ENCODE data around the gene CPXM2.

Gene CPXM2

DNA sequence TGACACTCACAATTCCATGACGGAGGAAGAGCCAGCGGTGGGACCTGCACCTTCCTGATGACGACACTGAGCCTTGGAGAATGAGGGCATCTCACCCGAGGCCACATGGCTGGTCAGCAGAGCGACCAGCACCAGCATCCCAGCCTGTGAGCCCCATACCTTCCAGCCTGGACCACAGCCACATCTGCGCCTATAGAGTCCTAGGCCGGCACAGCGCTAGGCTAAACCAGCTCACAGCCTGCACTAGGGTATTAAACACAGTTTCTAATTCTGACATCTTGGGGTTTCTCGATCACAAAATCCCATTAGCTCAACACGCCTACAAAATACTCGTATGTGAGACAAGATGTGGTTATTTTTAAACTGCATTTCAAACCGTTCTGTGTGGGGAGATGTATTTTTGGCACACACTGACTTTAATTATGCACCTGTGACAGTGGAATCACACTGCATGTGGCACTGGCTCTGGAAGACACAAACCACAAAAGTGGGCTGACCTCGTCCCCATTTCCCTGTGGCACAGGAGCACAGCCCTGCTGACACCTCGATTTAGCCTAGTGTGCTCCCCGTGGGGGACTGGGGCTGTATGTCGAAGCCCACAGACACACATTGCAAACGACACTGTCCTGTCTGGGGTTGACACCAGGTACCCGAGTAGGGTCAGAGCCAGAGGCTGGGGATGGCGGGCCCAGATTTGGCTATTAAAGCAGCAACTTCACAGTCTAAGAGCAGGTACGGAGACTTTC lies 32.5 kb downstream of the CPXM2 start:
- Histone ChIP-seq H3K9me3 (ENCODE audit: severe bottlenecking) (no peaks in the 10 kb centered on the region), H3K4me3 (ENCODE audit: low read depth, low read length) (no peak overlapping the region), H3K27ac (no peak overlapping the region), H3K27me3 (ENCODE audit: insufficient read depth, low read depth, severe bottlenecking) (peaks cover 94% of the 10 kb centered on the region), H3K36me3 (no peaks in the 10 kb centered on the region)
- TF ChIP-seq, protein P1, sequence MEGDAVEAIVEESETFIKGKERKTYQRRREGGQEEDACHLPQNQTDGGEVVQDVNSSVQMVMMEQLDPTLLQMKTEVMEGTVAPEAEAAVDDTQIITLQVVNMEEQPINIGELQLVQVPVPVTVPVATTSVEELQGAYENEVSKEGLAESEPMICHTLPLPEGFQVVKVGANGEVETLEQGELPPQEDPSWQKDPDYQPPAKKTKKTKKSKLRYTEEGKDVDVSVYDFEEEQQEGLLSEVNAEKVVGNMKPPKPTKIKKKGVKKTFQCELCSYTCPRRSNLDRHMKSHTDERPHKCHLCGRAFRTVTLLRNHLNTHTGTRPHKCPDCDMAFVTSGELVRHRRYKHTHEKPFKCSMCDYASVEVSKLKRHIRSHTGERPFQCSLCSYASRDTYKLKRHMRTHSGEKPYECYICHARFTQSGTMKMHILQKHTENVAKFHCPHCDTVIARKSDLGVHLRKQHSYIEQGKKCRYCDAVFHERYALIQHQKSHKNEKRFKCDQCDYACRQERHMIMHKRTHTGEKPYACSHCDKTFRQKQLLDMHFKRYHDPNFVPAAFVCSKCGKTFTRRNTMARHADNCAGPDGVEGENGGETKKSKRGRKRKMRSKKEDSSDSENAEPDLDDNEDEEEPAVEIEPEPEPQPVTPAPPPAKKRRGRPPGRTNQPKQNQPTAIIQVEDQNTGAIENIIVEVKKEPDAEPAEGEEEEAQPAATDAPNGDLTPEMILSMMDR (IDR thresholded peaks at IDR 0.05; ENCODE audit: low read depth, low read length), result no peak
- DNase-seq, result no peak

DNA sequence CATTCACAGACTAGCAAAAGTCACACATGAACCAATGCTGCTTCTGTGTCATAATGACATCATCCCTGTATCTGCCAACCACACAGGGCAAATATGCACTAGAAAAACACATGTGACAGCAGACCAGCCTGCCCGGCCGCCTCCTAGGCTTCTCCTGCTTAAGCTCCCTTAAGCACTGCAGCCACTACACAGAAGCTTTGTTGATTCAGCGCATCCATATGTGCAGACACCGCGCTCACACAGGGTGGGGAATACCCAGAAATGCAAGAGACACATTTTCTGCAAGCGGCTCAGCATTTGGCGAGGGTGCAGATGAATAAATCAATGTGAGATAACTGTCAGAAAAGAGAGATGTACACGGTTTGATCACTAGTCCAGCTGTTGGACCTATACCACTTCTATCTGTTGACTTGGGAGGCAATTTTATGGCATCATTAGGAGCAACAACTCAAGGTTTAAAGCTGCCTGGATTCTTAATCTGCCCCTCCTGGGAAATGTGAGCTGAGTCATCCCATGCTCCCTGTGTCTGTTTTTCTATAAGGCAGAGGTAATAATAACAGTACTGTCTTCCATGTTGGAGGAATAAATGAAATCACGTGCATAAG lies 33.4 kb downstream of the CPXM2 start:
- no peak for DNase-seq
- peaks cover 93% of the 10 kb centered on the region for H3K27me3 ChIP-seq (ENCODE audit: insufficient read depth, low read depth, severe bottlenecking)

GRCh38 chr10:123857616-123858015 lies 34.0 kb downstream of the CPXM2 start:
- Histone ChIP-seq H3K4me3 (ENCODE audit: low read depth, low read length) (no peak overlapping the region), H3K27me3 (ENCODE audit: insufficient read depth, low read depth, severe bottlenecking) (peaks cover 93% of the 10 kb centered on the region), H3K9me3 (ENCODE audit: severe bottlenecking) (no peaks in the 10 kb centered on the region), H3K27ac (no peak overlapping the region), H3K36me3 (no peaks in the 10 kb centered on the region)
- no peak for DNase-seq
- TF ChIP-seq, protein P1 (IDR thresholded peaks at IDR 0.05; ENCODE audit: low read depth, low read length), result no peak

More for the DNA sequence above, 33.4 kb downstream of the CPXM2 start:
- Histone ChIP-seq H3K9me3 (ENCODE audit: severe bottlenecking) (no peaks in the 10 kb centered on the region), H3K36me3 (no peaks in the 10 kb centered on the region), H3K27ac (no peak overlapping the region), H3K4me3 (ENCODE audit: low read depth, low read length) (no peak overlapping the region)
- TF ChIP-seq, protein P1 (IDR thresholded peaks at IDR 0.05; ENCODE audit: low read depth, low read length), result no peak

DNA sequence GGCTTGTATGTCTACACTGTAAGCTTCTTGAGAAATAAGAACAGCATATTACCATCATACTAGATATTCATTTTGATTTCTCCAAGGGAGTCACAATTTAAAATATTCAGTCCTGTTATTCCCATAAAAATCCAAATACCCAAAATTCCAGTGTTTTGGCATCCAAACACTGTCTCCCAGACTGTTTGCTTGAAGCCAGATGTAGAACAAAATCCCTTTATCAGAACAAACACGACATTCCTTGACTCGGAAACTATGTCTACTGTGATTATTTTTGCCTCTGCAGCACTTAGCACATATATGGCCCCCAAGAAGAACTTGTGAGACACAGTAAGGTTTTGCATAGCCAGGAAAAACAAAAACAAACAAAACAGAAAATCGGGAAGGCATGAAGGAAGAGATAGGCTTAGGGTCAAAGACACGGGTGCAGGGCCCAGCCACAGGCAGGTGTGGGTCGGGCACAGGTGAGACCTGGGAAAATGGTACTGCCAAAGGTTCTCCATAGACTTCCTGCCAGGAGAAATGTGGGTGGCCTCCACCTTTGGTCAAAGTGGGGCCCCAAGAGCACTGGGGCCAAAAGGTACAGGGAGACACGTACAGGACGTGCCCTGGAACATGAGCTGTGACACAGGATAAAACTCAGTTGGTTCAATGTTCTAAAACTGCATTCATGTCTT lies 36.5 kb downstream of the CPXM2 start:
- no peak overlapping the region for H3K27ac ChIP-seq

DNA sequence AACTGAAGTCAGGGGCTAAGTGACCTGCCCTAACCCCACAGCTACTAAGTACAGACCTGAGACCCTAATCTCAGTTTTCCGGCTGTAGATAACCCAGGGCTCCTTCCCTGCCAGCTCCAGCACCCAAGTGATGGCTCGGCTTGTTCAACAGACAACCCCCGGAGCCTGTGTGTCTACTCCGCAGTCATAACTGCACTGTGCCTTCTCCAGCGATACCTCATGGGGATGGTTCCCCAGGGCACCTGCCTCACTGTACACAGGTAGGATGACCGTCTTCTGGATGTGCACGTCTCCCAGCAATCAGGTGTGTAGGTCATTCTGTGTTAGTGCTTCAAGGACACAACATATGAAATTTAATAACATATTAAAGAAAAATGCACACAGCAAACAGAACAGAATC lies 37.1 kb downstream of the CPXM2 start:
- H3K27me3 ChIP-seq (ENCODE audit: insufficient read depth, low read depth, severe bottlenecking), result peaks cover 94% of the 10 kb centered on the region
- H3K9me3 ChIP-seq (ENCODE audit: severe bottlenecking), result no peaks in the 10 kb centered on the region
- DNase-seq, result no peak
- no peak overlapping the region for H3K27ac ChIP-seq
- H3K4me3 ChIP-seq (ENCODE audit: low read depth, low read length), result no peak overlapping the region
- no peaks in the 10 kb centered on the region for H3K36me3 ChIP-seq
- TF ChIP-seq, protein P1 (IDR thresholded peaks at IDR 0.05; ENCODE audit: low read depth, low read length), result no peak

More for the DNA sequence above, 36.5 kb downstream of the CPXM2 start:
- Histone ChIP-seq H3K27me3 (ENCODE audit: insufficient read depth, low read depth, severe bottlenecking) (peaks cover 94% of the 10 kb centered on the region), H3K36me3 (no peaks in the 10 kb centered on the region), H3K4me3 (ENCODE audit: low read depth, low read length) (no peak overlapping the region), H3K9me3 (ENCODE audit: severe bottlenecking) (no peaks in the 10 kb centered on the region)
- TF ChIP-seq, protein P1 (IDR thresholded peaks at IDR 0.05; ENCODE audit: low read depth, low read length), result no peak
- DNase-seq, result no peak

Data from WERI-Rb-1 (cell line).